Esophagus squamous epithelium (tissue), 4 donors: ENCODE results near the gene SOX8.

Source experiments
- POLR2A ChIP-seq, 4 donors: fragments of 450-650 bp; IDR thresholded peaks; one replicate each; pipeline ENCODE4 v1.6.1; 2017; ENCODE audit warnings: antibody characterized with exemption in 4 of 4, mild to moderate bottlenecking in 4 of 4, moderate library complexity in 3 of 4
- TF ChIP-seq, protein P1 (sequence below), 6 experiments: fragments of 450-650 bp in 4 of 6; fragments of 200-600 bp in 2 of 6; sonication (generic) in 2 of 6; IDR thresholded peaks; one replicate each; pipeline ENCODE4 v1.5.1; 2016 to 2019; ENCODE audit warnings: antibody characterized with exemption in 6 of 6, mild to moderate bottlenecking in 4 of 6, moderate library complexity in 4 of 6

DNA sequence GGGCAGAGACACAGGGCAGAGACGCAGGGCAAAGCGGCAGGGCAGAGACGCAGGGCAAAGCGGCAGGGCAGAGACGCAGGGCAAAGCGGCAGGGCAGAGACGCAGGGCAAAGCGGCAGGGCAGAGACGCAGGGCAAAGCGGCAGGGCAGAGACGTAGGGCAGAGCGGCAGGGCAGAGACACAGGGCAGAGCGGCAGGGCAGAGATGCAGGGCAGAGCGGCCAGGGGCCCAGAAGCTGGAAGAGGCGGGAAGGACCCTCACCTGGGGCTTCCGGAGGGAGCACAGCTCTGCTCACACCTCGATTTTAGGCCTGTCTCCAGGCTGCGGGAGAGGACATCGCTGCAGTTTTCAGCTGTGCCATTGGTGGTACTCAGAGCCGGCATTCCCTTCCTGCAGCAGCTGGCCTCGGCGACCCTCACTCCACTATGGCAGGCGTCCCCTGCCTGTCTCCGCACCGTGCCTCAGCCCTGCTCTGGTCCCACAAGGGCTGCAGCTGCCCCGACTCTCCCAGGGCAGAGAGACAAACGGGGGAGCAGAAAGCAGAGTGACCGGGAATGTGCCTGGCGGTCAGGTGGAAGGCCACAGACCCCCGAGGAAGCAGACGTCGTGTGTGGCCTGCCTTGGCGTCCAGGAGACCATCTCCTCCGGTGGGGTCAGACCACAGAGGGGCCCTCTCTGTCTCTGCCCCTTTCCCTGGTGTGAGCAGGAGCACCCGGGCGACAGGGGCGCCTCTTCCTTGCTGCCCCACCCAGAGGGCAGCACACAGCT lies 29.9 kb downstream of the SOX8 start:
- TF ChIP-seq POLR2A (IDR thresholded peaks at IDR 0.05), result no peak
- TF ChIP-seq, protein P1, sequence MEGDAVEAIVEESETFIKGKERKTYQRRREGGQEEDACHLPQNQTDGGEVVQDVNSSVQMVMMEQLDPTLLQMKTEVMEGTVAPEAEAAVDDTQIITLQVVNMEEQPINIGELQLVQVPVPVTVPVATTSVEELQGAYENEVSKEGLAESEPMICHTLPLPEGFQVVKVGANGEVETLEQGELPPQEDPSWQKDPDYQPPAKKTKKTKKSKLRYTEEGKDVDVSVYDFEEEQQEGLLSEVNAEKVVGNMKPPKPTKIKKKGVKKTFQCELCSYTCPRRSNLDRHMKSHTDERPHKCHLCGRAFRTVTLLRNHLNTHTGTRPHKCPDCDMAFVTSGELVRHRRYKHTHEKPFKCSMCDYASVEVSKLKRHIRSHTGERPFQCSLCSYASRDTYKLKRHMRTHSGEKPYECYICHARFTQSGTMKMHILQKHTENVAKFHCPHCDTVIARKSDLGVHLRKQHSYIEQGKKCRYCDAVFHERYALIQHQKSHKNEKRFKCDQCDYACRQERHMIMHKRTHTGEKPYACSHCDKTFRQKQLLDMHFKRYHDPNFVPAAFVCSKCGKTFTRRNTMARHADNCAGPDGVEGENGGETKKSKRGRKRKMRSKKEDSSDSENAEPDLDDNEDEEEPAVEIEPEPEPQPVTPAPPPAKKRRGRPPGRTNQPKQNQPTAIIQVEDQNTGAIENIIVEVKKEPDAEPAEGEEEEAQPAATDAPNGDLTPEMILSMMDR (IDR thresholded peaks at IDR 0.05), result no peak
